Uterus (tissue), 4 donors: Measurements from ENCODE around the gene KSR2. TPM values are rescaled to one million over a fixed set of nuclear protein-coding genes. Genes with fewer than 3 reads are reported as not detected.

Experiments
- DNase-seq, 2 donors: peaks; one replicate each; pipeline ENCODE4 v3.0.0-alpha.2; 2019 to 2020
- H3K27ac ChIP-seq, 2 donors: fragments of 200-600 bp; sonication (generic); 1 replicate in 1 of 2; 2 replicates in 1 of 2; pipeline ENCODE4 v1.5.1; 2016 to 2018
- H3K27me3 ChIP-seq, 2 donors: fragments of 200-600 bp; sonication (generic); one replicate each; pipeline ENCODE4 v1.5.1; 2018 to 2019; ENCODE audit warnings: control low read depth in 1 of 2
- H3K36me3 ChIP-seq, 2 donors: fragments of 200-600 bp; sonication (generic); one replicate each; pipeline ENCODE4 v1.5.1; 2019; ENCODE audit warnings: control low read depth in 1 of 2
- H3K4me1 ChIP-seq, 2 donors: fragments of 200-600 bp; sonication (generic); one replicate each; pipeline ENCODE4 v1.5.1; 2018 to 2019; ENCODE audit warnings: control low read depth in 1 of 2
- H3K4me3 ChIP-seq, 2 donors: fragments of 200-600 bp; sonication (generic); 1 replicate in 1 of 2; 2 replicates in 1 of 2; pipeline ENCODE4 v1.5.1; 2018 to 2019; ENCODE audit warnings: mild to moderate bottlenecking in 1 of 2
- H3K9me3 ChIP-seq, 2 donors: fragments of 200-600 bp; sonication (generic); one replicate each; pipeline ENCODE4 v1.5.1; 2019; ENCODE audit warnings: control low read depth in 1 of 2
- POLR2A ChIP-seq, 2 donors: fragments of 450-650 bp; IDR thresholded peaks; one replicate each; pipeline ENCODE4 v1.6.1; 2016; ENCODE audit warnings: antibody characterized with exemption in 2 of 2, mild to moderate bottlenecking in 1 of 2, moderate library complexity in 1 of 2
- intact Hi-C: fragments of 100-400 bp; cut with DNase I; formaldehyde crosslinking; loops from one replicate; pipeline ENCODE4 v1.15.1; 2023; ENCODE audit warnings: low total_unique reads
- total RNA-seq, 4 donors: library from RNA; depleted of rRNA in 3 of 4; stranded (reverse); fragments of >200 nt in 3 of 4; gene quantifications; one replicate each; pipeline versions ENCODE4 v1.1.0 to v1.2.4, GENCODE V29; 2014 to 2023
- TF ChIP-seq, protein P1 (sequence below), 4 experiments: fragments of 200-600 bp in 2 of 4; fragments of 450-650 bp in 2 of 4; sonication (generic) in 2 of 4; IDR thresholded peaks; one replicate each; pipeline ENCODE4 v1.5.1; 2016 to 2019; ENCODE audit warnings: antibody characterized with exemption in 4 of 4, mild to moderate bottlenecking in 2 of 4, moderate library complexity in 1 of 4
- donor health status: DM: yes; HTN: yes; CAD: no.

KSR2 gene
- total RNA-seq, 4 donors from 2014 or later, result 0.03 to 0.28 TPM; not detected in 2

DNA sequence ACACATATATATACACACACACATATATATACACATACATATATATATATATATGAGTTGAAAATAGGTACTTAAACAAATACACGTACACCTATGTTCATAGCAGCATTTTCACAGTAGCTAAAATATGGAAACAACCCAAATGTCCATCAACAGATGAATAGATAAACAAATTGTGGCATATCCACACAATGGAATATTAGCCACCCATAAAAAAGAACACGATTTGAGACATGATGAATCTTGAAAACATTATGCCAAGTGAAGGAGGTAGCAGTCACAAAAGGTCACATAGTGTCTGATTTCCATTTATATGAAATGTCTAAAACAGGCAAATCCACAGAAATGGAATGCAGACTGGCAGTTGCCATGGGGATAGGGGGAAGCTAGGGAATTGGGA, 276.3 kb downstream of the KSR2 start:
- Histone ChIP-seq H3K4me3 (no peak overlapping the region), H3K4me1 (no peaks in the 10 kb centered on the region), H3K27me3 (no peaks in the 10 kb centered on the region), H3K9me3 (no peaks in the 10 kb centered on the region), H3K27ac (no peak overlapping the region), H3K36me3 (no peaks in the 10 kb centered on the region)
- TF ChIP-seq, protein P1, sequence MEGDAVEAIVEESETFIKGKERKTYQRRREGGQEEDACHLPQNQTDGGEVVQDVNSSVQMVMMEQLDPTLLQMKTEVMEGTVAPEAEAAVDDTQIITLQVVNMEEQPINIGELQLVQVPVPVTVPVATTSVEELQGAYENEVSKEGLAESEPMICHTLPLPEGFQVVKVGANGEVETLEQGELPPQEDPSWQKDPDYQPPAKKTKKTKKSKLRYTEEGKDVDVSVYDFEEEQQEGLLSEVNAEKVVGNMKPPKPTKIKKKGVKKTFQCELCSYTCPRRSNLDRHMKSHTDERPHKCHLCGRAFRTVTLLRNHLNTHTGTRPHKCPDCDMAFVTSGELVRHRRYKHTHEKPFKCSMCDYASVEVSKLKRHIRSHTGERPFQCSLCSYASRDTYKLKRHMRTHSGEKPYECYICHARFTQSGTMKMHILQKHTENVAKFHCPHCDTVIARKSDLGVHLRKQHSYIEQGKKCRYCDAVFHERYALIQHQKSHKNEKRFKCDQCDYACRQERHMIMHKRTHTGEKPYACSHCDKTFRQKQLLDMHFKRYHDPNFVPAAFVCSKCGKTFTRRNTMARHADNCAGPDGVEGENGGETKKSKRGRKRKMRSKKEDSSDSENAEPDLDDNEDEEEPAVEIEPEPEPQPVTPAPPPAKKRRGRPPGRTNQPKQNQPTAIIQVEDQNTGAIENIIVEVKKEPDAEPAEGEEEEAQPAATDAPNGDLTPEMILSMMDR (IDR thresholded peaks at IDR 0.05), result no peak
- TF ChIP-seq POLR2A (IDR thresholded peaks at IDR 0.05), result no peak
- intact Hi-C loops, result no loop called here
- no peak for DNase-seq

DNA sequence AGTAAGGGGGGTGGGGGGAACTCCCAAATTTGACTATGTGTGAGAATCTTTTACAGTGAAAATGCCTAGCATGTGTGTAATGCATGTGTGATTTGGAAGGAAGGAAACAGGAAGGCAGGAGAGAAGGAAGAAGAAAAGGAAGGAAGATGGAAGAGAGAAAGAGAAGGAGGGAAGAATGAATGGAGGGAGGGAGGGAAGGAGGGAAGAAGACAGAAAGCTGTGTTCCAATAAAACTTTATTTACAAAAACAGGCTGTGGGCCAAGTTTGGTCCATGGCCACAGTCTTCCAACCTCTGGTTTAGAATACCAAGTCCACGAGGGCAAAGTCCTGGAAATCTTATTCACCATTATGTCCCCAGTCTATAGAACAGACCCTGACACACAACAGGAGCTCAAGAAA, 278.9 kb downstream of the KSR2 start:
- Histone ChIP-seq H3K27me3 (no peaks in the 10 kb centered on the region), H3K4me3 (no peak overlapping the region), H3K9me3 (no peaks in the 10 kb centered on the region), H3K27ac (no peak overlapping the region), H3K4me1 (no peaks in the 10 kb centered on the region), H3K36me3 (no peaks in the 10 kb centered on the region)
- intact Hi-C loops, result no loop called here
- no peak for TF ChIP-seq POLR2A (IDR thresholded peaks at IDR 0.05)
- TF ChIP-seq, protein P1 (IDR thresholded peaks at IDR 0.05), result no peak
- DNase-seq, result no peak

DNA sequence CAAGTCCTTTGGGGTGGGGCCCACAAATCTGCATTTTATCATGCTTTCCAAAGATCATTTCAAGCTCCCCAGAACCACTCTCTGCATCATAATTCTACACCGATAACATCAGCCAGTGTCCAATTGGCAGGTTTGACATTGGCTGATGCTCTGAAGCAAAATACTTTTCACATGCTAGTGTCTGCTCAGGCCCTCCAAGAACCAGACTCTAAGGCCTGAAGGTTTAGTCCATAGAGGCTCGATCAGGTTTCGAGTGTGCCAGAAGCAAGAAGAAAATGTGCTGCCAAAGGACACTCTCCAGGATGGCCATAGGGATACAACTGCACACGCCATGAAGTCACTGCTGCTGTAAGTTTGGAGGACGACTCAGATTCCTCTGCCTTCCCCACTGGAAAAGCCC, 280.3 kb downstream of the KSR2 start:
- Histone ChIP-seq H3K27ac (no peak overlapping the region), H3K4me3 (no peak overlapping the region), H3K27me3 (no peaks in the 10 kb centered on the region), H3K36me3 (no peaks in the 10 kb centered on the region), H3K9me3 (no peaks in the 10 kb centered on the region), H3K4me1 (no peaks in the 10 kb centered on the region)
- no peak for DNase-seq
- TF ChIP-seq, protein P1 (IDR thresholded peaks at IDR 0.05), result no peak
- intact Hi-C loops, result no loop called here

DNA sequence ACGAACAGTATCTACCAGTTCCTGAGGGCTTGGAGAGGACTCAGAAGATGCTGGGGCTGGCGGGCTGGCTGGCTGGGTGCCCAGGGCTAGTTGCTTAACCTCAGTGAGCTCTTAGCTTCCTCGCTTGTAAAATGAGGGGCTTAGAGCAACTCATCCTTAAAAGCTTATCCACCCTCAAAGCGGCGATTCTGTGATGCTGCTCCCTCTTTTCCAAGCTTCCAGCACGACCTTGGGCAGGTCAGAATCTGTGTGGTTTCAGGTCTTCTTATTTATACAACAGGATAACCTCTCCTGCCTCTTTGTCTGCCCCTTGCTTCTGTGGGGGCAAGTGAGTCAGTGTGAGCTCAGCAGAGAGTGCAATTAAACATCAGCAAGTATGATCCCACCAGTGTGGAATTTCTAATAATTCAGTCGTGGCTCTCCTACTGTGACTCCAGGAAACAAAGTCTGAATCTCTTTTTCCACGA, 281.8 kb downstream of the KSR2 start:
- Histone ChIP-seq H3K4me3 (no peak overlapping the region), H3K4me1 (no peaks in the 10 kb centered on the region), H3K27me3 (no peaks in the 10 kb centered on the region), H3K36me3 (no peaks in the 10 kb centered on the region), H3K27ac (no peak overlapping the region), H3K9me3 (no peaks in the 10 kb centered on the region)
- peak in 1 of 2 donors; percentile 20 for DNase-seq
- no peak for TF ChIP-seq POLR2A (IDR thresholded peaks at IDR 0.05)
- TF ChIP-seq, protein P1 (IDR thresholded peaks at IDR 0.05), result no peak
- intact Hi-C loops, result no loop called here

DNA sequence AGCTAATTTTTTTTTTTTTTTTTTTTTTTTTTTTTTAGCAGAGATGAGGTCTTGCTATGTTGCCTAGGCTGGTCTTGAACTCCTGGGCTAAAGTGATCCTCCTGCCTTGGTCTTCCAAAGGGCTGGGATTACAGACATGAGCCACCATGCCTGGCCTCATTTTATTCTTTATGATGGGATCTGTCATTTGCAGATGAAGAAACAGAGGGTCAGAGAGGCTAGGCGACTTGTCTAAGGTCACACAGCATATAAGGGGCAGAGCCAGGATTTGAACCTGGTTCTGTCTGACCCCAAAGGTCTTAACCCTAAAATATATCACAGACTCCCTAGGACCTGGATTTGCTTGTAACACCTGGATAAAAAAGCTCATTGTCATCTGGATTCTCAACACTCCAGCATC, 282.6 kb downstream of the KSR2 start:
- no peak for TF ChIP-seq POLR2A (IDR thresholded peaks at IDR 0.05)
- TF ChIP-seq, protein P1 (IDR thresholded peaks at IDR 0.05), result no peak

More for the DNA sequence above, 282.6 kb downstream of the KSR2 start:
- DNase-seq, result no peak
- no peaks in the 10 kb centered on the region for H3K4me1 ChIP-seq
- intact Hi-C loops, result no loop called here
- no peaks in the 10 kb centered on the region for H3K27me3 ChIP-seq
- no peak overlapping the region for H3K4me3 ChIP-seq
- no peaks in the 10 kb centered on the region for H3K36me3 ChIP-seq
- no peaks in the 10 kb centered on the region for H3K9me3 ChIP-seq
- H3K27ac ChIP-seq, result no peak overlapping the region
